OCI-LY7 (cell line): ENCODE data around the gene PLTP. TPM values are rescaled to one million over a fixed set of nuclear protein-coding genes. Genes with fewer than 3 reads are reported as not detected.

ENCODE experiments used
- BruUV-seq: library from RNA; stranded (reverse); fragments of 400-500 nt; replicated peaks from 2 replicates; lab custom pipeline; 2021; lab: Mats Ljungman, UMichigan
- CTCF ChIA-PET: fragments of 300-600 bp; sonication (Branson Sonifier 250); formaldehyde crosslinking; loops from one replicate; lab custom pipeline; 2022; ENCODE audit warnings: antibody characterized with exemption; ENCODE audit not compliant: unreplicated experiment; lab: Charles Lee
- POLR2A ChIA-PET: fragments of 300-600 bp; sonication (Branson Sonifier 250); formaldehyde crosslinking; loops from one replicate; lab custom pipeline; 2022; ENCODE audit warnings: antibody characterized with exemption; lab: Charles Lee
- DNase-seq: peaks from one replicate; pipeline ENCODE4 v3.0.0-alpha.2; 2015; ENCODE audit warnings: low spot score
- H2AFZ ChIP-seq: fragments of 200-600 bp; sonication (generic), shearing (Covaris generic); 2 replicates; pipeline ENCODE4 v1.6.1; 2014; ENCODE audit warnings: mild to moderate bottlenecking, antibody characterized with exemption, low read length, moderate library complexity
- H3K27ac ChIP-seq: fragments of 200-600 bp; sonication (generic); 2 replicates; pipeline ENCODE4 v1.5.1; 2014; ENCODE audit warnings: mixed run types, low read depth, mild to moderate bottlenecking, moderate library complexity, low read length, inconsistent platforms; ENCODE audit not compliant: poor library complexity, severe bottlenecking
- H3K36me3 ChIP-seq: fragments of 200-600 bp; sonication (generic); 2 replicates; pipeline ENCODE4 v1.6.1; 2014; ENCODE audit warnings: mild to moderate bottlenecking, antibody characterized with exemption, low read length, moderate library complexity, mixed read lengths; ENCODE audit not compliant: insufficient read depth
- H3K4me1 ChIP-seq: fragments of 200-600 bp; sonication (generic); 2 replicates; pipeline ENCODE4 v1.5.1; 2014; ENCODE audit warnings: mild to moderate bottlenecking, low read length; ENCODE audit not compliant: insufficient read depth, poor library complexity, severe bottlenecking
- H3K4me2 ChIP-seq: fragments of 200-600 bp; sonication (generic); 2 replicates; pipeline ENCODE4 v1.6.1; 2014; ENCODE audit warnings: mild to moderate bottlenecking, low read length
- H3K4me3 ChIP-seq: fragments of 200-600 bp; sonication (generic); 2 replicates; pipeline ENCODE4 v1.5.1; 2014; ENCODE audit warnings: mild to moderate bottlenecking, low read depth, low read length; ENCODE audit not compliant: poor library complexity, severe bottlenecking
- H3K79me2 ChIP-seq: fragments of 200-600 bp; sonication (generic); 2 replicates; pipeline ENCODE4 v1.6.1; 2016; ENCODE audit warnings: low read depth, mild to moderate bottlenecking, low read length, moderate library complexity, mixed read lengths; ENCODE audit not compliant: insufficient read depth
- H3K9me2 ChIP-seq: fragments of 200-600 bp; sonication (generic); 2 replicates; pipeline ENCODE4 v1.6.1; 2016; ENCODE audit warnings: mild to moderate bottlenecking, low read length, mixed read lengths; ENCODE audit not compliant: insufficient read depth
- H3K9me3 ChIP-seq: fragments of 200-600 bp; sonication (generic); 2 replicates; pipeline ENCODE4 v1.6.1; 2014; ENCODE audit warnings: mild to moderate bottlenecking, mixed run types, low read length, mixed read lengths
- H4K20me1 ChIP-seq: fragments of 200-600 bp; sonication (generic); 2 replicates; pipeline ENCODE4 v1.6.1; 2014; ENCODE audit warnings: mild to moderate bottlenecking, antibody characterized with exemption, low read length, moderate library complexity, mixed read lengths; ENCODE audit not compliant: insufficient read depth
- EZH2phosphoT487 ChIP-seq: fragments of 200-600 bp; sonication (generic); IDR thresholded peaks from 2 replicates; pipeline ENCODE4 v1.6.1; 2018; ENCODE audit warnings: low read depth, borderline replicate concordance, mild to moderate bottlenecking, mixed run types, antibody characterized with exemption, low read length, moderate library complexity, mixed read lengths
- intact Hi-C: fragments of 100-400 bp; cut with micrococcal nuclease; formaldehyde crosslinking; loops from one replicate; pipeline ENCODE4 v1.10.0; 2022; ENCODE audit not compliant: unreplicated experiment
- total RNA-seq, 2 experiments: library from RNA; depleted of rRNA in 1 of 2; stranded (reverse); fragments of >200 nt in 1 of 2; shearing (Covaris generic) in 1 of 2; gene quantifications; 2 replicates each; pipeline ENCODE4 v1.2.3, GENCODE V29; 2014 to 2022
- TF ChIP-seq, protein P1 (sequence below): fragments of 200-600 bp; sonication (generic); conservative IDR thresholded peaks from 2 replicates; pipeline ENCODE4 v1.5.1; 2014; ENCODE audit warnings: mild to moderate bottlenecking, antibody characterized with exemption, low read length, moderate library complexity, mixed read lengths

PLTP gene
- total RNA-seq, 2 experiments from 2014 or later, result 12.7 to 17.1 TPM

DNA sequence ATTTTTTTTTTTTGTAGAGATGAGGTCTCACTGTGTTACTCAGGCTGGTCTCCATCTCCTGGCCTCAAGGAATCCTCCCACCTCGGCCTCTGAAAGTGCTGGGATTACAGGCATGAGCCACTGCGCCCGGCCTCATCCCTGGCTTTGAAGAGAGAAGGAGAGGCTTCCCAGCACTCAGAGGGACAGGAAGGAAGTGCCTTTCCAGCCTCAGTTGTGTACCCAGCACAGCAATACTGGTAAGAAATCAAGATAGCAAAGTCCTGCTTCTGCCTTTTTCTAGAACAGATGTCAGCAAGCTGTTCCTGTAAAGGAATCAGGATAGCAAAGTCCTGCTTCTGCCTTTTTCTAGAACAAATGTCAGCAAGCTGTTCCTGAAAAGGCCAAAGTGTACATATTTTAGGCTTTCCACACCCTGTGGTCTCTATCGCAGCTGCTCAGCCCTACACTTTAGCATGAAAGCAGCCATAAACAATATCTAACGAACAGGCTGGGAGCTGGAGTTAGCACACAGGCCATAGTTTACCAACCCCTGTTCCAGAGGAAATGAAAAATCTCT lies 6.3 kb upstream of the PLTP start:
- no peaks in the 10 kb centered on the region for H3K79me2 ChIP-seq
- no peaks in the 10 kb centered on the region for H3K4me1 ChIP-seq
- no peaks in the 10 kb centered on the region for H3K9me2 ChIP-seq
- no peak overlapping the region for H3K4me2 ChIP-seq
- no peaks in the 10 kb centered on the region for H3K9me3 ChIP-seq
- no peak for DNase-seq
- no peaks in the 10 kb centered on the region for H3K36me3 ChIP-seq
- ChIA-PET POLR2A (interaction anchor here (1.0 to 1.4 kb wide), 2 partner anchors 10 to 52 kb away, joined by 3 to 5 read pairs; no protein-coding TSS in a partner anchor), CTCF (no interaction called here)
- H3K27ac ChIP-seq, result no peak overlapping the region
- no peak overlapping the region for H3K4me3 ChIP-seq
- TF ChIP-seq, protein P1, sequence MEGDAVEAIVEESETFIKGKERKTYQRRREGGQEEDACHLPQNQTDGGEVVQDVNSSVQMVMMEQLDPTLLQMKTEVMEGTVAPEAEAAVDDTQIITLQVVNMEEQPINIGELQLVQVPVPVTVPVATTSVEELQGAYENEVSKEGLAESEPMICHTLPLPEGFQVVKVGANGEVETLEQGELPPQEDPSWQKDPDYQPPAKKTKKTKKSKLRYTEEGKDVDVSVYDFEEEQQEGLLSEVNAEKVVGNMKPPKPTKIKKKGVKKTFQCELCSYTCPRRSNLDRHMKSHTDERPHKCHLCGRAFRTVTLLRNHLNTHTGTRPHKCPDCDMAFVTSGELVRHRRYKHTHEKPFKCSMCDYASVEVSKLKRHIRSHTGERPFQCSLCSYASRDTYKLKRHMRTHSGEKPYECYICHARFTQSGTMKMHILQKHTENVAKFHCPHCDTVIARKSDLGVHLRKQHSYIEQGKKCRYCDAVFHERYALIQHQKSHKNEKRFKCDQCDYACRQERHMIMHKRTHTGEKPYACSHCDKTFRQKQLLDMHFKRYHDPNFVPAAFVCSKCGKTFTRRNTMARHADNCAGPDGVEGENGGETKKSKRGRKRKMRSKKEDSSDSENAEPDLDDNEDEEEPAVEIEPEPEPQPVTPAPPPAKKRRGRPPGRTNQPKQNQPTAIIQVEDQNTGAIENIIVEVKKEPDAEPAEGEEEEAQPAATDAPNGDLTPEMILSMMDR, result no peak
- TF ChIP-seq EZH2phosphoT487, result no peak
- intact Hi-C loops, result no loop called here
- BruUV-seq, result no TSS peak
- H2AFZ ChIP-seq, result no peak overlapping the region
- H4K20me1 ChIP-seq, result no peaks in the 10 kb centered on the region

DNA sequence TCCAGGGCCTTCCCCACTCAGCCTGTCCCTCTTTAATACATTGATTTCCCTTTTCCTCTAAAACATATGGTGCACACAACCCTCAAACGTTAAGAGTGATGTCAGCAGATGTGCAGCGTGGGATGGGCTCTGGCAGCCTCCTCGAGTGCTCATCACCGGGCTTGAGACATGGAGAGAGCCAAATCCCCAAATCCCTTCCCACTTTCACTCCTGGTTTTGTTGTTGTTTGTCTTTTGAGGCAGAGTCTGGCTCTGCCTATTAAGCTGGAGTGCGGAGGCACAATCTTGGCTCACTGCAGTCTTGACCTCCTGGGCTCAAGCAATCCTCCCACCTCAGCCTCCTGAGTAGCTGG lies 5.8 kb upstream of the PLTP start:
- no peak for TF ChIP-seq EZH2phosphoT487
- TF ChIP-seq, protein P1, result no peak
- no peak overlapping the region for H3K4me3 ChIP-seq
- POLR2A ChIA-PET, result interaction anchor here (1.0 to 1.4 kb wide), 2 partner anchors 10 to 53 kb away, joined by 3 to 5 read pairs; no protein-coding TSS in a partner anchor
- no peaks in the 10 kb centered on the region for H4K20me1 ChIP-seq
- no peaks in the 10 kb centered on the region for H3K4me1 ChIP-seq
- no peaks in the 10 kb centered on the region for H3K9me3 ChIP-seq
- H3K9me2 ChIP-seq, result no peaks in the 10 kb centered on the region
- no peak overlapping the region for H3K27ac ChIP-seq
- no peak for DNase-seq
- H2AFZ ChIP-seq, result no peak overlapping the region
- no peak overlapping the region for H3K4me2 ChIP-seq
- intact Hi-C loops, result no loop called here
- H3K79me2 ChIP-seq, result no peaks in the 10 kb centered on the region
- CTCF ChIA-PET, result no interaction called here
- no TSS peak for BruUV-seq
- no peaks in the 10 kb centered on the region for H3K36me3 ChIP-seq

DNA sequence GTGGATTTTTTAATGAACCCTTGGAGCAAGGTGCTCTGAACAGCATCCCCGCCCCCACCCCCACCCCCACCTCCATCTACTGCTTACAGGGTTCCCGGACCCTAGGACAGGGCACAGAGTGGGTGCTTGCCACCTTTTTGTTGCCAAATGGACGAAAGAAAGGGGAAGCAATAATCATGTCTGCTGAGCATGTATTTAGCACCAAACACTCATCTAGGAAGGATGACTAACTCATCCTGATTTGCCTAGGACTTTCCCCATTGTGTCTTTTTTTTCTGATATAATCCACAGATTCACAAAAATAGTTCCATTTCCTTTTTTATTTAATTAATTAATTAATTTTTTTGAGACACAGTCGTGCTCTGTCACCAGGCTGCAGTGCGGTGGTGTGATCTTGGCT lies 1.2 kb upstream of the PLTP start:
- BruUV-seq, result no TSS peak
- ChIA-PET CTCF (no interaction called here), POLR2A (no interaction called here)
- intact Hi-C loops, result no loop called here
- Histone ChIP-seq H3K36me3 (no peaks in the 10 kb centered on the region), H3K27ac (no peak overlapping the region), H3K9me3 (no peaks in the 10 kb centered on the region), H4K20me1 (no peaks in the 10 kb centered on the region), H3K4me3 (no peak overlapping the region), H3K79me2 (no peaks in the 10 kb centered on the region), H3K4me1 (peaks cover 14% of the 10 kb centered on the region), H3K4me2 (no peak overlapping the region), H3K9me2 (no peaks in the 10 kb centered on the region), H2AFZ (no peak overlapping the region)
- DNase-seq, result no peak
- TF ChIP-seq, protein P1, result no peak
- TF ChIP-seq EZH2phosphoT487, result no peak
